ENCODE data around the gene EXOSC5. TPM values are rescaled to one million over a fixed set of nuclear protein-coding genes. Genes with fewer than 3 reads are reported as not detected.

Gene EXOSC5
- polyA plus RNA-seq, 3 donors = 16.8 to 20.1 (median 17.4) TPM

DNA sequence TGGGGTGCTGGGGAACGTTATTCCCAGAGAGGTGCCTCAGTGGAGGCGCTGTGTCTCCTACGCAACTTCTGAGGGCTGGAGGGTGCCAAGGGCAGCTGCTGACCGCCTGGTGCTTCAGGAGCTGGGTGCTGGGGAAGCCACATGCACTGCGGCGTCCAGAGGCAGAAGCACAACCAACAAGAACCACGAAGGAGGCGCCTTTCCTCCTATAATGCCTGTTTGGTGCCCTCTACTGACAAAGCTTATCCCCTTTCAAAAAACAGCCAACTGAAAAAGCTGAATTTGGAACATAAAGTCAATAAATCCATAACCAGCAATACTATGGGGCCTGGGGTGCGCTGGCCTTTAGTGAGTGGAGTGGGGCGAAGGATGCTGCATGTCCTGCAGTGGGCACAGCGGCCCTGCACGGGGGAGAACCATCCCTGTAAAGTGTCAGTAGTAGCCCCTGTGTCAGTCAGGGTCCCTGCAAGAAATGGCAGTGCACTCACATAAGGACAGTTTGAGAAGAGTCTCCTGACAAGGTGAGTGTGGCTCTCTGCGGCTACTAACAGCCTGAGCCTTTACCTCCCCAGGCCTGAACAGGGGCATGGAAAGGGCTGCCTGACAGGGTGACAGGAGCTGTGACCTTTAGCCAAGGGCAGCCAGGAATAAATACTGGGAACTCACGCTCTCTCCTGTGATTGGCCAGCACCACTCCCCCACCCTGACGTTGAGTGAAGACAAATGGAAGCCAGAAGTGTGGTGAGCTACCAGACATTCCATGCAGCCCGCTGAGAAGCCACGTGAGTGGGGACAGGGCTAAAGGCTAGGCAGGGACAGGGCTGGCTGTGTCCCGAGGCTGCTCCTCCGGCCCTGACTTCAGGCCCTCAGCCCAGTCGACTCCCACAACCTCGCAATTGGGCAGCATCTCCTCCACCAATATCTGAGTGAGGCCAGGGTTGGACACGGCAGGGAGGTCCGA, 34.5 kb upstream of the EXOSC5 start:
- no peak for DNase-seq (ENCODE audit: extremely low read depth in 1 of 11, low read depth in 9 of 11, low spot score in 4 of 11)

DNA sequence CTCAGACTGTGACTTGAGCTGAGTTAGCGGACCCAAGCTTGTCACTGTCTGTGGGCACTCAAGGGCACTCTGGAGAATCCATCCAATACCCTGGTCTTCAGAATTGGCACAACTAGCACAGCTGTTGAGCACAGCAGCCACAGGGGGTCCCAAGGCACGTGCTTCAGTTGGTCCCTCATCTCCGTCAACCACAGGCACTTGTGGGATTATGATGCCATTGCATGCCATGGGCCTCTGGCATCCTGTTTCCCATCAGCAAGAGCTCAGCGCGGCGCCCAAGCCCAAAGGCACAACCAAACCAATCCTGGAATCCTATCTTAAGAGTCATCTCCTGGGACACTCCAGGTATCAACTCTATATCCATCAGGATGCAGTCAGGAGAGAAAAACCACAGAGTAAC, 33.8 kb upstream of the EXOSC5 start:
- no peak for DNase-seq (ENCODE audit: extremely low read depth in 1 of 11, low read depth in 9 of 11, low spot score in 4 of 11)

GRCh38 chr19:41428481-41428859, 31.3 kb upstream of the EXOSC5 start:
- DNase-seq (ENCODE audit: extremely low read depth in 1 of 11, low read depth in 9 of 11, low spot score in 4 of 11) = no peak

- no peak for DNase-seq (ENCODE audit: extremely low read depth in 1 of 11, low read depth in 9 of 11, low spot score in 4 of 11)
Observed at GRCh38 chr19:41427647-41428480, 30.7 kb upstream of the EXOSC5 start.

GRCh38 chr19:41426952-41427646, 29.9 kb upstream of the EXOSC5 start, which contains the start of gene B3GNT8:
Gene B3GNT8, minus strand, starts transcription at chr19:41427374. Its CDS starts 596 bp downstream, at chr19:41426778.
- DNase-seq (ENCODE audit: extremely low read depth in 1 of 11, low read depth in 9 of 11, low spot score in 4 of 11) = peak in 8 of 11 donors; percentile 56 to 72 (median 62)

DNA sequence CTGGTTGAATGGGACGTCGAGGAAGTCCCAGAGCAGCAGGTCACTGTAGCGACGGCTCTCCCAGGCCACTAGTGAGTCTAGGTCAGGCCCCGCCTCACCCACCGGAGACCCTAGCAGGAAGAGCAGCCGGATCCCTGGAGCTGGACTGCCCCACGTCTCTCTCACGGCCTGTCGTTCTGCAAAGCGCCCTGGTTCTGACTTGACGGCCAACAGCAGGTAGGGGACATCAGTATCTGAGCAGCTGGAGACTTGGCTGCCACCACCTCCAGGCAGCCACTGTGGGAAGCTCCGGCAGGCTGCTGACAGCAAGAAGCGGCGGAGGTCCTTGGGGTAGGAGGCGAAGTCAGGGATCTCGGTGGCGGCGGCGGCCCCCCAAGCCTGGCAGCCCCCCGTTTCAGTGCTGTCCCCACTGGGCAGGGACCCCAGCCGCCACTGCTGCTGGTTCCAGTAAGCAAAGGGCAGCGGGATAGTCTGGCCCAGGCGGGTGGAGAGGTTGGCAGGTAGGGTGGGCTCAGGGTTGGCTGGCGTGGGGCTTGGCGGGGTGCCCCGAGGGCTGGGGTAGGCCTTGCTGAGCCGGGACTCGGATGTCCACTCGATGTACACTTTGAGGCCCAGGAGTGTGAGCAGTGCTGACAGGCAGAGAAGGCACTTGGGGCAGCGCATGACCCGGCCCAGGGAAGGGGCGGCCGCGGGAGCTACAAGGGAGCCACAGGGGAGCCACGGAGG, 29.1 kb upstream of the EXOSC5 start:
- DNase-seq (ENCODE audit: extremely low read depth in 1 of 11, low read depth in 9 of 11, low spot score in 4 of 11) = no peak

GRCh38 chr19:41425174-41426115, 28.3 kb upstream of the EXOSC5 start:
- DNase-seq (ENCODE audit: extremely low read depth in 1 of 11, low read depth in 9 of 11, low spot score in 4 of 11) = no peak

DNA sequence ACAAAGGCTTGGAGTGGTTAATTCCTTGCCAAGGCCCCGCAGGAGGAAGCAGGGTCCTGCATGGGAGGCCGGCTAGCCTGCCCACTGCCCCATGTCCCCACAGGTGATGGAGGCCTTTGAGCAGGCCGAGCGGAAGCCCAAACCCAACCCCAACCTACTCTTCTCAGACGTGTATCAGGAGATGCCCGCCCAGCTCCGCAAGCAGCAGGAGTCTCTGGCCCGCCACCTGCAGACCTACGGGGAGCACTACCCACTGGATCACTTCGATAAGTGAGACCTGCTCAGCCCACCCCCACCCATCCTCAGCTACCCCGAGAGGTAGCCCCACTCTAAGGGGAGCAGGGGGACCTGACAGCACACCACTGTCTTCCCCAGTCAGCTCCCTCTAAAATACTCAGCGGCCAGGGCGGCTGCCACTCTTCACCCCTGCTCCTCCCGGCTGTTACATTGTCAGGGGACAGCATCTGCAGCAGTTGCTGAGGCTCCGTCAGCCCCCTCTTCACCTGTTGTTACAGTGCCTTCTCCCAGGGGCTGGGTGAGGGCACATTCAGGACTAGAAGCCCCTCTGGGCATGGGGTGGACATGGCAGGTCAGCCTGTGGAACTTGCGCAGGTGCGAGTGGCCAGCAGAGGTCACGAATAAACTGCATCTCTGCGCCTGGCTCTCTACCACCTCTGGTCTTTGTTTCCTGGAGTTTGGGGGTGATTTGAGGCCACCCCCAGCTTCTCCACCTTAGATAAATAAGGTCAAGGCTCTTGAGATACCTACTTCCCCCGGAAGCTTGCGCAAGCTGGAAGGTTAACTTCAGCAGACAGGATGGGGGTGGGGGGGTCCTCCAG, 27.4 kb upstream of the EXOSC5 start:
- no peak for DNase-seq (ENCODE audit: extremely low read depth in 1 of 11, low read depth in 9 of 11, low spot score in 4 of 11)

DNA sequence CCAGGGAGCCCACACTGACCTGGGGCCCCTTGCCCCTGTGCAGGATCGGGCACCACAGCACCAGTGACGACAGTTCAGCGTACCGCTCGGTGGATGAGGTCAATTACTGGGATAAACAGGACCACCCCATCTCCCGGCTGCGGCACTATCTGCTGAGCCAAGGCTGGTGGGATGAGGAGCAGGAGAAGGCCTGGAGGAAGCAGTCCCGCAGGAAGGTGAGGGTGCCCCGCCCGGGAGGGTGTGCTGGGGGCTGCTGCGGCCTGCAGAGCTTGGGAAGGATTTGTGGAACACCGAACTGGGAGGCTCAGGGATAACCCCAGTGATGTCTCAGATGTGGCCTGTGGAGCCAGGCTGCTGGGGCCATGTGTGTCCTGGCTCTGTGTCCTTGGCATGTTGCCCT, 25.8 kb upstream of the EXOSC5 start:
- DNase-seq (ENCODE audit: extremely low read depth in 1 of 11, low read depth in 9 of 11, low spot score in 4 of 11) = no peak

DNA sequence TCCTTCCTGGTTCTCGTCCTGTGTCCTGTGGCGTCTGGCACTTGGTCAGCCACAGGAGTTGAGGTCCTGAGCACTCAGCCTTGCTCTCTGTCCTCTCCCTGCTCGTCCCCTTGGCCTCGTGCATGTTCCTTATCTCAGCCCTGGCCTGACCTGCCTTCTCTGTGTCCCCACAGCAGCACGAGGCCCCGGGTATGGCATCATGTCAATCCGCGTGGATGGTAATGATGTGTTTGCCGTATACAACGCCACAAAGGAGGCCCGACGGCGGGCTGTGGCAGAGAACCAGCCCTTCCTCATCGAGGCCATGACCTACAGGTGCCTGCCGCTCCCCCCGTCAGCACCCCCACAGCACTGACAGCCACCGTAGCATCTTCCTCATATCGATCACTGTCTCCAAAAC, 25.3 kb upstream of the EXOSC5 start:
- no peak for DNase-seq (ENCODE audit: extremely low read depth in 1 of 11, low read depth in 9 of 11, low spot score in 4 of 11)

DNA sequence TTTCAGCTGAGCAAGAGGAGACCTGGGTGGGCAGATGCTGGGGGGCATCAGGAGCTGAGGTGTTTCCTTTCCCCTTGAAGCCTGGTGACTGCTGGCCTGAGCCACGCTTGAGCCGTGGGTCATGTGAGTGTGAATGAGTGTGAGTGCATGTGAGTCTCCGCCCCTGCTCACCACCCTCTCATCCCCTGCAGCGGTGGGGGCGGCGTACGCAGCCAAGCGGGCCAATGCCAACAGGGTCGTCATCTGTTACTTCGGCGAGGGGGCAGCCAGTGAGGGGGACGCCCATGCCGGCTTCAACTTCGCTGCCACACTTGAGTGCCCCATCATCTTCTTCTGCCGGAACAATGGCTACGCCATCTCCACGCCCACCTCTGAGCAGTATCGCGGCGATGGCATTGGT, 24.8 kb upstream of the EXOSC5 start:
- DNase-seq (ENCODE audit: extremely low read depth in 1 of 11, low read depth in 9 of 11, low spot score in 4 of 11) = no peak

DNA sequence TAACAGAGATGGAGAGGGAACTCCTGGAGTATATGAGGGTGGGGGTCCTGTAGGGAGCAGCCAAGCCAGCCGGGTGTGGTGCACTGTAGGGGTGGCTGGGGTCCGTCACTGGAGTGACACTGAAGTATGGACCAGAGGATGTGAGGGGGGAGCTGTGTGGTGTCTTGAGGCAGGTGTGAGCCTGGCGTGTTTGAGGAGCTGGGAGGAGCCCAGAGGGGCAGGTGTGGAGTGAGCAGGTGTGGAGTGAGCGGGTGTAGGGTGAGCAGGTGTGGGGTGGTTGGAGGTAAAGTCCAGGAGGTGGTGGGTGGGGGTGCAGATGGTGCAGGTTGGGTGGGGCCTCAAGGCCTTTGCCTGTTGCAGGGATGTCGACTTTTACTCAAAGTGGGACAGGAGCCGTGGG, 24.2 kb upstream of the EXOSC5 start:
- no peak for DNase-seq (ENCODE audit: extremely low read depth in 1 of 11, low read depth in 9 of 11, low spot score in 4 of 11)

- DNase-seq (ENCODE audit: extremely low read depth in 1 of 11, low read depth in 9 of 11, low spot score in 4 of 11) = no peak
Observed at GRCh38 chr19:41420101-41420880, 23.1 kb upstream of the EXOSC5 start.

DNA sequence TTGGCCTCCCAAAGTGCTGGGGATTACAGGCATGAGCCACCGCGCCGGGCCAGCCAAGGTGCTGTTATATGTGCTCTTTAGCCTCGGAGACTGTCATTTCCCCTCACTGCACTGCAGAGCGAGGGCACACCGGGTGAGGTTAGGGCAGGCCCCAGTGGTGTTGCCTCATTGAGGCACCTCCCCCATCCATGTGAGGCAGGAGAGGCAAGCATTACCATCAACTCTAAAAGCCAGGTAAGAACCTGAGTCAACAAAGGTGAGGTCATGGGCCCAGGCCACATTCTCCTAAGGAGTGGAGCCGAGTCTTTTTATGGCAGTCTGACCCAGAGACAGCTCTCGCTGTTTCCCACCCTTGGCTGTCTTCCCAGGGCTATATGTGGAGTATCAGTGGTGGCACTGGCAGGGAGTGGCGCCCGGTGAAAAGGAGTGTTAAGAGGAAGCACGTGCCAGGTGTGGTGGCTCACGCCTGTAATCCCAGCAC, 19.1 kb upstream of the EXOSC5 start:
- DNase-seq (ENCODE audit: extremely low read depth in 1 of 11, low read depth in 9 of 11, low spot score in 4 of 11) = no peak

GRCh38 chr19:41415154-41415571, 18.0 kb upstream of the EXOSC5 start:
- DNase-seq (ENCODE audit: extremely low read depth in 1 of 11, low read depth in 9 of 11, low spot score in 4 of 11) = no peak

GRCh38 chr19:41414461-41414860, 17.3 kb upstream of the EXOSC5 start:
- no peak for DNase-seq (ENCODE audit: extremely low read depth in 1 of 11, low read depth in 9 of 11, low spot score in 4 of 11)

All from renal cortex interstitium (tissue), 11 donors.